DMS79 (cell line): ENCODE measurements around the gene DHX9.
A peak's percentile ranks its signal among the peaks of the same experiment; 100 is the strongest.

Experiments
- DNase-seq: peaks from one replicate; lab custom pipeline; 2025; lab: John Stamatoyannopoulos, UW

The DHX9 gene

DNA sequence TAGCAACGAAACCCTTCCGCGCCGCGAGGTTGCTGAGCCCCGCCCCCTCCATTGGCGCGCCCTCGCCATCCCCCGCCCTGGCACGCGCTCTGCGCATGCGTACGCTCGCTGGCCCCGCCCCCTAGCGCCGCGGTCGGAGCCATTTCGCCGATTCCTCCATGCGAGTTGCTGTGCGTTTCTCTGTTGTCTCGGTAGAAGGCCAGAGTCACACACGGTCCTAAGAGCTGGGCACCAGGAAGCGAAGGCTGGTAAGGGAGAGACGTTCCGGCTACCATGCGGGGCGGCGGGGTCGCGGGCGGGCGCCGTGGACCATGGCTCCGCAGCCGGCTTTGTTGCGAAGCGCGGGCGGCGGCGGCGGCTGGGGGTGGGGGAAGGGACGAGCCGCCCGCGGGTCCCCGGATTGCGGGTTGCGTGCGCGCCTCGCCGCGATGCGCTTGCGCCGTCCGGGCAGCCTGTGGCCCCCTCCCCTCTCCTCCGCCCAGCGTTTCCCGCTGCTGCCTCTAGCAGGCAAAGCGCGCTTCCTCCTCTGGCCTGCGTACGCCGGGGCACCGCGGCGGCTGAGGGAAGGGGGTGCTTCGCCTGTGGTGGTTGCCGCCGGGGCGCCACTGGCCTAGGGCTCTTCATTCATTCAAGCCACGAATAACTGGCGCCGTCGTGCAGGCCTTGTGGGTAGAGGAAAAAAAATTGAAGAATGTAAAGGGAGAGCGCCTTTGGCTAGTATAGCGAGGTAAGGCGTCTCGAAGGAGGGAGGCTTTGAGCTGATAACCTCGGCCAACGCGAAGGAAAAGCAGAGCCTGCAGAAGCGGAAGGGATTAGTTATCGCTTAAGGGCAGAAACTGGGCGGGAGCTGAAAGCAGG is at the start of gene DHX9:
TSS of gene DHX9 (plus strand) at position 139 of the 858 bp plus-strand sequence. CDS start 3,220 bp downstream, outside the sequence.
- peak; percentile 80 for DNase-seq

DNA sequence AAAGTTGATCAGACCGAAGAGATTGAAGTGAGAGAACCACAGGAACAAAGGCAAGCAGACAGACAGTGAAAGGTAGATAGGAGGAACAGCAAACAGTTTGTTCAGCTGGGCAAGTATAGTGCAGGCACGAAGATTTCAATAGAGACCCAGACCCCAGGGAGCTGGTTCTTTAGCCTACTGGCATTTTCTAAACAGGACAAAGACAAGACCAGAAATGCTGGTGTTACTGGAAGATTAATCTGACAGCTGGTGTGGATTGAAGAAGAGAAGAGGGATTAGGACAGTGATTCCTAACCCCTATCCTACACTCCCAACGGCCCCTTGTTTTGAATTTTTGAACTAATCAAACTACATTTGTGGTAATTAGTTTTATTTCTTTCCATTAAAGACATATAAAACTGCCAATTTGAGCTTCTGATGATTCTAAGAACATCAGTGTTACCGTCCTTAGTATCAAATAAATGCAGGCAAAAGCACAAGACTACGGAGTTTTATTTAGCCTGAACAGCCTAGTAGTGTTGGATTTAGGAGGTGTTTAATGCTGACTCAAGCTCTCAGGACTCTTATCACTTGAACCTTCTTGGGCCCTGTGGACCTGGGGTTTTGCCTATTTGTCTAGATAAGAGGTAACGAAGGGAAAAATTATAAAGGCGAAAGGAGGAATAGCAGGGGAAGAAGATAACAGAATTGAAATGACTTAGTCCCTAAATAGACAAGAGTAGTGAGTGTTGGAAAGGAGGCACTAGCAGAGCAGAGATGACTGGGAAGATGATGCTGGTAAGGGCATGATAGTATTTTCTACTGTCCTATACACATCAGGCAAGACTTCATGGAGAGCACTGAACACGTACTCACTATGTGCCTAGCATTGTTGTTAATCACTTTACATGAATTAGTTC is 47.6 kb upstream of the DHX9 start:
- DNase-seq: no peak

DNA sequence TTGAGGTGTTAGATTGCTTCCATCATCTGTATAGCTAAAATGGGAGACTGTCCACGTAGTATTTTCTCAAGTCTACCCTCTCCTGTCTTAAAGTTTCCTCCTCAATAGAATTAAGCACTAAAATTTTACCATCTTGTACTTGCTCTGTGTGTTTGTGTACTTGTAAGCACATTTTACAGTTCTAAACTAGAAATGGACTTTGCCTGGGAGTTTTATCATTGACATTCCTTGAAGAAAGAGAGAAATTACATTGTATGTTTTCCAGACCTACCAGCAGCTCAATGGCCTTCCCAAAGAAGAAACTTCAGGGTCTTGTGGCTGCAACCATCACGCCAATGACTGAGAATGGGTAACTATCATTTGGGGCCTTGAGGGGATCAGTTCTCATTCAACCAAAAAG is 45.1 kb upstream of the DHX9 start:
- DNase-seq: no peak

DNA sequence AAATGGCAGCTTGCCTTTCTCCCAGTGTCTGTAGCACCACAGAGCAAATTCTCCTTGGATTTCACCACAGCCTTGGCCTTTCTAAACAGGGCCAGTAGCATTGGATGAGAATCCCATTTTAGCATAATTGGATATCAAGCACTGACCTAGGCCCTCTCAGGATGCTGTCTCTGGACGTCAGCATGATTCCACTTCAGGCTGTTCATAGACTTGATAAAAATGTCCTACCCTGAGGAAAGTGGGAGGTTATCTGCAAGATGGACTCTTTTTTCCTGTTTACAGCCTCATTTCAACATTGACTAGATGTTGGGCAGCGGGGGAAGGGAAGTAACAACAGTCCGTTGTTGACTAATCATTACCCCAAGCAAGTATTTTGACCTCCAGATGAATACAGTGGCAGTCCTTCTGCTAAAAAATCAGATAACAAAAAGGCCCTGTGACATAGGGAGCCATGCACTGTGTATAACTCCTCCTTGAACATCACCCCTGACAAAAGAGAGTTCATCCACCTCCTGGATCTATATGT is 44.4 kb upstream of the DHX9 start:
- no peak for DNase-seq

DNA sequence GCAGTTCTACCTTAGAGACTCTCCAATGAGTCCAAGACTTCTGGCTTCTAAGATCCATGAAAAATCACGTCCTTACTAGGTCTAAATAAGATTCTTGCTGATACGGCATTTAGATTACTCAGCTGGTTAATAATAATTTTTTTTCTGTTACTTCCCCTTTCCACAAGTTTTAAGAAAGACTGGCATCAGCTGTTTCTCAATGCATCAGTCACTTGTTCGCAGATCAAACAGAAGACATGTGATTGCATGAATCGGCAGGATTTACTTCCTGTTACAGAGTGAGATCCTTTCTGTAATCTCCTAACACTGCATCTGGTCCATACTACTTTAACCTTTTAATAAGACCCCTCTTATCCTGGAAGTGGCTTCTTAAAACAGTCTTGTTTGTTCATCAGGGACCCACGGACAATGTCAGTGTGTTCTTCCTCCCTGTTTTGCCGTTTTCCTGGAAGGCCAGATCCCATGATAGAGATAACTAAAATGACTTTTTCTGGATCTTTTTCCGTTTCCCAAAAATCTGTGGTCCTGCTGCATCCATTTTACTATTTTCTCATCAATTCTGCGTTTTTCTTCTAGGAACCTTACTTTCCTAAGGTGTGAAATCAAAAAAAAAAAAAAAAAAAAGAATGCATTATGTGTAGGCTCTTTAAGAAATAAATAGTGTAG is 43.5 kb upstream of the DHX9 start:
- no peak for DNase-seq

DNA sequence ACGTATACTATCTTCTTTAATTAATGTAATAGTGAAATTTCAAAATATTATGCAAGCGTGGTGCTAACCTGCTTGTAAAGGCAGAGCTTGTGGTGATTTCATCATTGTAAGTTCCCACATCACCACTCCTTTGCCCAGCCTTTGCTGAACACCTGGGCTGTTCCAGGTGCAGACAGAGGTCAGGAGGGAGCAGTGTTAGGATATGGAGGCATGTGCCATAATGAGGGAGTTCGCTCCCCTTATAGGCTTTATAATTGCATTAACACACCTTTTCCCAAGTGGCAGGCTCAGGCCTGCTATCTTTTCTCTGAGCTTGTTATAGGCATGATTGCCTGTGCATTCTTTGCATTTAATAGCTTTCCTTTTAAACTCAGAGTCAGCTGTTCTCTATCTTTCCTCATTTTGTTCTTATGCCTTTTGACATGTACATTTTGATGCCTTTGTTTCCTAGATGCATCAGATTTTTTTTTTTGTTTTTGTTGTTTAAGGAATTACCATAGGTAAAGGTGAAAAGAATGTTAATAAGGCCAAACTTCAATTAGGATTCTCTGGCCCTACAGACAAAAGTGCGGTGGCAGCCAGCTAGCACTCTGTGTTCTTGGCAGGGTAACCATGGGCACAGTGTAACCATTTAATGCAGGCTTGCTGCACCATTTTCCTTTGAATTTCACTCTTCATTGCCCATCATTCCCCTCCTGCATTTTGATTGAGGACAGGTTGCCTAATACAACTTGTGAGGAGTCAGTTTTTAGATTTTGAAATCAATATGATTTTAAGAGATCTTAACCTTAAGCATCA is 36.9 kb upstream of the DHX9 start:
- no peak for DNase-seq

DNA sequence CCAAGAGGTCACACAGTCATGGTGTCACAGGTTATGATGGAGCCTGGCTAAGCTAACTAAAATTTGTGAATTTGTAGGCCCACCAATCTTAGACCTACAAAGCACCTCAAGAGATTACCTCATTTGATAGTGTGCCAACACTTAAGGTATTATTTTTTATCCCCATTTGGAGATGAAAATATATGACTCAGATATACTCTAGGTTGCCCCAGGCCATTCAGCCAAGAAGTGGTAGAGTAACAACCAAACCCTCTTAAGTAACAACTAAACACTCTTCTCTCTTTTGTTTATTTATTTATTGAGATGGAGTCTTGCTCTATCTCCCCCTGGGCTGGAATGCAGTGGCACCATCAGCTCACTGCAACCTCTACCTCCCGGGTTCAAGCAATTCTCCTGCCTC is 35.3 kb upstream of the DHX9 start:
- DNase-seq: no peak

DNA sequence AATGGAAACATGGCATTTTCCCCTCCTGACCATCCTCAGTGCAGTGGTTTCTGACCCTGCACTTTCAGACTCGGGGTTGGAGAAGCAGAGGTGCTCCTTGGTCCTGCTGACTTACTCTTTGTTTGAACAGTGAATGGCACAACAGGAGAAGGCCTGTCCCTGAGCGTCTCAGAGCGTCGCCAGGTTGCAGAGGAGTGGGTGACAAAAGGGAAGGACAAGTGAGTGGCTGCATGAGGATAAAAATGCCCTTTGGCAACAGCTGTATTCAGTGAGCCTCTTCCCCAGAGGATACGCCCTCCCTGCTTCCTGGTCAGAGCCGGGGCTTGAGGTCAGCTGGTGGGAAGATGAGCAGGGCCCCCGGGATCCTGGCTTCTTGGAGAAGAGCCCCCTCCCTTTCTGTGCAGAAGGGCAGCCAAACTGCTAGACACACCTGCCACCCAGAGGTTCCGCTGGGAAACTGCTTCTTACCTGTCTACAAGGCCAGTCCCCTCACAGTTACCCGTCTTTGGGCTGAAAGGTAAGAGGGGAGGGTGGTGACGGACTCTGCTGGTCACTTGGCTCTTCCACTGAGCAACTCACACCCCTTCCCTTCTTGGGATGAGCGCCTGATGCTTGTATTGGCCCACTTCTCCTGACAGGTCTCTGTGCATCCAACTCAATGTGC is 33.0 kb upstream of the DHX9 start:
- no peak for DNase-seq

DNA sequence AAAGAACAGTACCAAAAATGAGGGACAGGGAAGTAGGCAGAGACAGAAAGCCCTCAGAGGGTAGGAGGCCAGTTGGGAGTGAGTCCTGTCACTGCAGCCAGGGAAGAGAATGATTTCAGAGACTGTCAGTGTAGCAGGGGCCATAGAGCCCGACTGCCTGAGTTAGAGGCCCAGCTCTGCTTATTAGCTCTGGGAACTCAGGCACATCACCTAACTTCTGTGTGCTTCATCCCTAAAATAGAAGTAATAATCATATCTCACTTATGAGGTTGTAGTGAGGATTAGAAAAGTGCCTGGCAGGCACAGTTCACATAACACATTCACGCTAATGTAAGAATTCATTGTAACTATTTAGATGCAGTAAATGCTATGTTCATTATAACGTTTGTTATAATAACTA is 31.2 kb upstream of the DHX9 start:
- no peak for DNase-seq

DNA sequence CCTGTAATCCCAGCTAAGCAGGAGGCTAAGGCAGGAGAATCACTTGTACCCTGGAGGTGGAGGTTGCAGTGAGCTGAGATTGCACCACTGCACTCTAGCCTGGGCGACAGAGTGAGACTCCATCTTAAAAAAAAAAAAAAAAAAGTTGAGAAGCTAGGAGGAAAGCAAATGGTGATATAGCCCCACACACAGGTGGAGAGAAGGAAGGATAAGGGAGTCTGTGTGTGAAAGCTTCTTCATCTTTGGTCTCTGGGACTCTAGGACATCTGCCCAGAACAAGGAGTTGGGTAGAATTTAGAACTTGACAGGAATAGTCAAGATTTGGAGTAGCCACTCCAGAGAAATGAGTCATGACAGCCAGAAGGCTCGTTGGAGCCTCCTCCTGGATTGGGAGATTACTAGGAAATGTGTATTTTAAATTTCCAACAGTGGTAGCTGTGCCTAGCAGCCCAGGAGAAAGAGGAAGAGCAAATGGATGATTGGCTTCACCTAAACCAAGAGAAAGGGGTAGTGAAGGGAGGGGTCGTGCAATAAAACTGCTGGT is 29.7 kb upstream of the DHX9 start:
- no peak for DNase-seq

DNA sequence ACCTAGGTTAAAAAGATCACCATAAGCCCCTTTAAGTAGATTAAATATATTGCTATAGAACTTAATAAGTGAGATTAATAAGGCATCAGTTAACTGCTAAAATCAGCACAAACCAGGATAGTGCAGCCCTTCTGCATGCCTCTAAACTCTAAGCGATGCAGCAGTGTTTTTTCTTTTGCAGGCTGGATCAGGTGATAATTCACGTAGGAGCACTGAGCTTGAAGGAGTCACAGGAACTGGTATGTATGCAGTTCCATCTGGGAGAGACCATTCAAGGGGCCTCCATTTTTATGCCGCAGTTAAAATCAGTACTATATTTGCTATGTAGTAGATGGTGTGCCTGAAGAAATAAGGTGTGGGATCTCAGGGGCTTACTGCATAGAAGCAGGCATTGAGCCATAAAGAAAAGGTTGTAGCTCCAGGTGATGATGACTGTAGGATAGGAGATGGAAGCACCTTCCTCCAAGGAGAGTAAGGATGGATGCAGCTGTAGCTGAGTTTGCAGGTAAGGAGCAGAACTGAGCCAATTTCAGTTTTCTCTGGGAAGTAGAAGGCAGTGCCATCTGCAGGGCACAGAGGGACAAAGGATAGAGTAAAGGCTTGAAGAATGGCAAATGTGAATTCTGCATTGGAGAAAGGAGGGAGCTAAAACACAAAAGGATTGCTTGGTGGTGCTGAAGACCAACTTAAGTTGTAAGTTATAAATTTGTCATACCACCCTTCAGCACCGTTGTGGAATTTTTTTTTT is 27.0 kb upstream of the DHX9 start:
- no peak for DNase-seq

DNA sequence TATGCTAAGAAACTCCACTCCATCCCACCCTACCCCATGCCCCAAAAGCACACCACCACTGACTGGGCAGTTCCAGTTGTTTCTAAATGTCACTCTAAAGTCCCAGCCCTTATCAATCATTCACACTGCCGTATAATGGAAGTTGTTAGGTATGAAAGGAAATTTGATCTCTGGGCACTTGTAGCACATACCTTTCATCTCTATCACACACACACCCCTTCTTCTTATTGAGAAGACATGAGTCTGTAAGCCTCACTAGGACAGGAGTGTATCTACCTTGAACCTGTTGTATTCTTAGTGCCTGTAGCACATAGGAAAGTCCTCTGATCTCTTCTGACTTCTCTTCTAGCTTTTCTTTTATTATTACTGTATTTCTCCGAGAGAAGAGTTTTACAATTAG is 22.3 kb upstream of the DHX9 start:
- no peak for DNase-seq

DNA sequence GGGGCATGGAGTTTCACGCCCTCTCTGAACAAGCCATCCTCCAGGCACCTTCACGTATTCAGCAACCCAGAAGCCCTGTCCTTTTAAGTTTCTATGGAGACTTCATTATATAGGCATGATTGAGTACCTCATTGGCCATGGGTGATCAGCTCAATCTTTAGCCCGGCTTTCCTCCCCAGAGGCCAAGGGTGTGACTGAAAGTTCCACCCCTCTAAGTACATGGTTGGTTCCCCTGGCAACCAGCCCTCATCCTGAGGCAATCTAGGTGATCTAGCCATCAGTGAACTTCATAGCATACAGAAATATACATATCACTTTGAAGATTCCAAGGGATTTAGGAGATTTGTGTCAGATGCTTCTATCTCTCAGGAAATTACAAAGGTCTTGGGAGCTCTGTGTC is 21.3 kb upstream of the DHX9 start:
- DNase-seq: no peak

DNA sequence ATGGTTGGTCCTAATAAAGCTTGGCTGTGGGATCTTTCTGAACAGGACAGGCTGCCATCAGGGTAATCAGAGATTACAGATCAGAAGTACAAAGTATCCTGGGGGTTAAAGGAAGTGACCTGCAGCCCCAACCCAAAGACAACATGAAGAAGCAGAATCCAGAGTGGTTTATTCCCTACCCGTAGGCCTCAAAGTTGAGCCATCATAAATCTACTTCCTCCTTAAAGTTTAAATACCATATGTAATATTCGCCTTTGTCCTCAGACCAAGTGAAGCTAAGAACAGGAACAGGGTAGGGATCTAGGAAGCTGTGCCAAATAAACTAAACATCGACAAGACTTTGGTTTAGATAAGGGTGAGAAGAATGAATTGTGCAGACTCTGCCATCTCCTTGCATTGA is 15.9 kb upstream of the DHX9 start:
- no peak for DNase-seq

DNA sequence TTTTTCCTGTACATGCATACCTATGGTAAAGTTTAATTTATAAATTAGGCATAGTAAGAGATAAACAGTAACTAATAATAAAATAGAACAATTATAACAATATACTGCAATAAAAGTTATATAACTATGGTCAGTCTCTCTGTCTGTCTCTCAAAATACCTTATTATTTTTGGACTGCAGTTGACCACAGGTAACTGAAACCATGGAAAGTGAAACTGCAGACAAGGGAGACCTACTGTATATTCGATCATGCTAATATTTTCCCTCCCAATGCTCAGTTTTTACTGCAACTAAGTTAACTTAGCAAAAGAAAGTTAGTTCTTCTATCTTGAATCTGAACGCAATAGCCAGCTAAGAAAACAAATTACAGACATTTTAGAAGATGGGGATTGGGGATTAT is 12.3 kb upstream of the DHX9 start:
- no peak for DNase-seq

DNA sequence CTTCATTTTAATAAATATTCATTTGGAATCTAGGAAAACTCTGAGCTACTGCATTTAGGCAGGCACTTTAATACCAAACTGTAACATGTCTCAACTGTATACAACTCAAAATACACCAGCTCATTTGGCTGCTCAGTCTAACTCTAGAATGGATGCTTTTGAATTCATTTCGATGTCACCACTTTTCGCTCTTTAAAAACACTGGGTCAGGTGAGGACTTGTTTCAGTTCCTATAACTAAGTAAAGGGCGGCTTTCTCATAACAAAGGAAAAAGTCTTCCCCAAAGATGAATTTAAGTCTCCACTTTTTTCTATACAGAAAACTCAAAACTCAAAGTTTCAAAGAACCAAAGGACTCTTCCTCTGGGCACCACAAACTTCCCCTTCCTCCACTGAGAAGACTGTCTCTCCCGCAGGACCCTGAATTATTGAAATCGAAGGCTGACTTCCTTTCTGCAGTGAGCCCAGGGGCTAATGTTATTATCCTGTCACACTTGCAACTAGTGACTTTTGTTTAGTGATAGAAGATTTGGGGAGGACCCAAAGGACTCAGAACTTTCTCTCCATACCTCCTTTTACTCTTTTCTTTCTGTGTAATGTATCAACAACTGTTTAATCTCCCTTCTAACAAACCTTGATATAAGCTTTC is 9.7 kb upstream of the DHX9 start:
- no peak for DNase-seq

DNA sequence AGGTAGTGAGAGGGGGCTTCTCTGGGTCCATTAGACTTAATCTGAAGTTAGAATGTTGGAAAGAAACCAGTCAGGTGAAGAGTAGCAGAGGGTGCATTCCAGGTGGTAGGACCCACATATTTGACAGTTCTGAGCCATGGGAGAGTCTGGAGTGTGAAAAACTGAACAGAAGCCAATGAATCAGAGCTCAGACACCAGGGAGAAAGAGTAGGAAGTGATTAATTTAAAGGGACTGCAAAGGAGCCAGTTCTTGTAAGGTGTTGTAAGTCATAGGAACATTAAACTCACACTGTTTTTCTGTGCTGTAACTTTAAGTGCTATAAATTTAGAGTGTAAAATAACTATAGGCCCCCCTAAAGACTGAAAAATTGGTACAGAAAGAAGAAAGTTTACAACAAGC is 5.9 kb upstream of the DHX9 start:
- no peak for DNase-seq

DNA sequence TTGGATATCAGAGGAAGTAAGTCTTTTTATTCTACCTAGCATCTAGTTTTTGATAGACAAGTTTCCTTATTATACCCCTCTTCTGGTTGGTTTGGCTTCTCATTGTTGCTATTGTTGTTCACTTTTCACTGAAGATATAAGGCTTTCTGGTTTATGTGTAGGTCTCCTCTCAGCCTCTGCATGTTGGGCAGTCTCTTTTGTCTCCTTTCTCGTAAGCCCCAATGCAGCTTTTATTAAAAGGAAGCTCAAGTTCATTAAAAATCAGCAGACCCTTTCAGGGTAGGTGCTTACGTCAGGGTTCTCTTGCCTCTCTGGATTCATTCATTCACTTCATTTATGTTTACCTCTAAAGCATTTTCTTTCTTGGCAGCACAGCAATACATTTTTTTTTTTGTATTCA is 4.8 kb upstream of the DHX9 start:
- DNase-seq: no peak

DNA sequence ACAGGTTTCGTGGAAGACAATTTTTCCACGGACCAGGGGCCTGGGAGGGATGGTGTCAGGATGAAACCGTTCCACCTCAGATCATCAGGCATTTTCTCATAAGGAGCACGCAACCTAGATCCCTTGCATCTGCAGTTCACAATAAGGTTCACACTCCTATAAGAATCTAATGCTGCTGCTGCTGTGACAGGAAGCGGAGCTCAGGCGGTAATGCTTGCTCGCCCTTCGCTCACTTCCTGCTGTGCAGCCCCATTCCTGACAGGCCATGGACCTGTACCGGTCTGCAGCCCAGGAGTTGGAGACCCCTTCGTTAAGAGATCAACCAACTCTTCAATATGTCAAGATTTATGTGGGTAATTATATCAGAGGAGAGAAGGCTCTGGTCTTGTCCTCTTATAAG is 3.3 kb upstream of the DHX9 start:
- DNase-seq: no peak
